K562 (cell line): ENCODE results near the gene RNPEP. TPM values are rescaled to one million over a fixed set of nuclear protein-coding genes. Genes with fewer than 3 reads are reported as not detected.

Experiments
- ATAC-seq: fragments of 200-7000 bp; cut with Tn5 transposase; 3 replicates; pipeline ENCODE4 v1.9.1; 2020; ENCODE audit warnings: moderate library complexity
- BruUV-seq: library from RNA; stranded (reverse); fragments of 400-500 nt; replicated peaks from 2 replicates; lab custom pipeline; 2021; lab: Mats Ljungman, UMichigan
- CTCF ChIA-PET: fragments of 300-600 bp; formaldehyde crosslinking; extraction: SDS; loops from one replicate; lab custom pipeline; 2021; ENCODE audit warnings: low intra/inter-chr PET ratio; lab: Yijun Ruan, JAX
- POLR2A ChIA-PET: fragments of 300-600, 350-650 bp; sonication (Branson Sonifier 250); formaldehyde crosslinking; extraction: SDS; loops from one replicate; lab custom pipeline; 2021; ENCODE audit warnings: antibody characterized with exemption, inconsistent platforms; lab: Yijun Ruan, JAX
- DNase-seq, 4 experiments: peaks; one replicate each; pipeline versions ENCODE4 v3.0.0 to v3.0.0-alpha.2; 2011 to 2018; ENCODE audit warnings: low spot score in 3 of 4, mixed read lengths in 3 of 4; ENCODE audit errors: extremely low read depth in 1 of 4
- FAIRE-seq: peaks from 2 replicates; lab custom pipeline; 2011; peaks lifted over from hg19 to GRCh38; lab: Jason Lieb, UNC
- H2AFZ ChIP-seq: 2 replicates; pipeline ENCODE4 v1.6.0; 2011; ENCODE audit warnings: low read depth, low read length, control low read depth, inconsistent platforms
- H3K27ac ChIP-seq: fragments of 200-600 bp; 3 replicates; pipeline ENCODE4 v1.8.0; 2011; ENCODE audit warnings: low read depth, mild to moderate bottlenecking, control low read depth, inconsistent platforms, low read length, moderate library complexity, mixed read lengths; ENCODE audit errors: extremely low read depth
- H3K27me3 ChIP-seq, 2 experiments: fragments of 300-600 bp in 1 of 2; 2 replicates in 1 of 2; 3 replicates in 1 of 2; pipeline versions ENCODE4 v1.6.0 to v1.8.0; 2011; ENCODE audit warnings: inconsistent platforms in 2 of 2, low read length in 2 of 2, mild to moderate bottlenecking in 1 of 2, mixed read lengths in 1 of 2, moderate library complexity in 1 of 2; ENCODE audit not compliant: control insufficient read depth in 2 of 2, insufficient read depth in 2 of 2
- H3K36me3 ChIP-seq: fragments of 300-600 bp; 3 replicates; pipeline ENCODE4 v1.8.0; 2011; ENCODE audit warnings: mild to moderate bottlenecking, low read length, inconsistent platforms; ENCODE audit not compliant: control insufficient read depth, insufficient read depth
- H3K4me1 ChIP-seq, 2 experiments: fragments of 200-600 bp in 1 of 2; replicated peaks in 1 of 2; 2 replicates in 1 of 2; 3 replicates in 1 of 2; pipeline versions ENCODE4 v1.5.1 to v1.8.0; 2011; ENCODE audit warnings: inconsistent platforms in 2 of 2, low read length in 2 of 2, mild to moderate bottlenecking in 1 of 2, mixed read lengths in 1 of 2, moderate library complexity in 1 of 2; ENCODE audit not compliant: control insufficient read depth in 2 of 2, insufficient read depth in 2 of 2
- H3K4me2 ChIP-seq: 2 replicates; pipeline ENCODE4 v1.6.1; 2011; ENCODE audit warnings: low read length, control low read depth, inconsistent platforms, mixed read lengths; ENCODE audit not compliant: insufficient read depth
- H3K4me3 ChIP-seq: fragments of 200-600 bp; sonication (generic), shearing (Covaris generic); 2 replicates; pipeline ENCODE4 v1.5.1; 2016; ENCODE audit warnings: control low read depth, inconsistent platforms
- H3K79me2 ChIP-seq: fragments of 200-600 bp; 3 replicates; pipeline ENCODE4 v1.8.0; 2011; ENCODE audit warnings: low read length, inconsistent platforms; ENCODE audit not compliant: control insufficient read depth, insufficient read depth
- H3K9ac ChIP-seq, 2 experiments: 2 replicates each; pipeline versions ENCODE4 v1.6.0 to v1.6.1; 2011; ENCODE audit warnings: low read depth in 2 of 2, low read length in 2 of 2, control low read depth in 1 of 2, inconsistent platforms in 1 of 2, mild to moderate bottlenecking in 1 of 2, mixed read lengths in 1 of 2; ENCODE audit not compliant: insufficient read depth in 1 of 2
- H3K9me1 ChIP-seq: one replicate; pipeline ENCODE4 v1.6.0; 2011; ENCODE audit warnings: inconsistent platforms, mild to moderate bottlenecking, low read length, moderate library complexity; ENCODE audit not compliant: control insufficient read depth, insufficient read depth
- H3K9me3 ChIP-seq: replicated peaks from 2 replicates; pipeline ENCODE4 v1.5.1; 2011; ENCODE audit warnings: low read depth, low read length, inconsistent platforms; ENCODE audit not compliant: control insufficient read depth, insufficient read depth
- H4K20me1 ChIP-seq: replicated peaks from 2 replicates; pipeline ENCODE4 v1.6.1; 2011; ENCODE audit warnings: low read length, inconsistent platforms, mixed read lengths; ENCODE audit not compliant: control insufficient read depth, insufficient read depth
- CBFA2T3 ChIP-seq: fragments of 450-650 bp; IDR thresholded peaks from 2 replicates; pipeline ENCODE4 v1.6.1; 2017
- CBX1 ChIP-seq: sonication (generic); IDR thresholded peaks from 2 replicates; pipeline ENCODE4 v1.6.1; 2016; ENCODE audit warnings: antibody characterized with exemption, low read depth, mild to moderate bottlenecking
- CXXC5 ChIP-seq: fragments of 250-450 bp; sonication (Bioruptor Pico); IDR thresholded peaks from 2 replicates; pipeline ENCODE4 v1.8.0; 2022; ENCODE audit warnings: inconsistent platforms, mild to moderate bottlenecking, moderate library complexity
- HOXB6 ChIP-seq: fragments of 250-450 bp; sonication (Bioruptor Pico); IDR thresholded peaks from 2 replicates; pipeline ENCODE4 v1.5.1; 2022; ENCODE audit warnings: mild to moderate bottlenecking, borderline replicate concordance
- KDM2B ChIP-seq: fragments of 250-450 bp; sonication (Bioruptor Pico); IDR thresholded peaks from 2 replicates; pipeline ENCODE4 v1.8.0; 2021; ENCODE audit warnings: mild to moderate bottlenecking, moderate library complexity
- KLF16 ChIP-seq: IDR thresholded peaks from 2 replicates; pipeline ENCODE4 v1.6.1; 2016; ENCODE audit warnings: antibody characterized with exemption
- MEIS2 ChIP-seq: fragments of 450-650 bp; IDR thresholded peaks from 2 replicates; pipeline ENCODE4 v1.6.1; 2014; ENCODE audit warnings: mild to moderate bottlenecking; ENCODE audit not compliant: partially characterized antibody
- NUFIP1 ChIP-seq: fragments of 450-650 bp; IDR thresholded peaks from 2 replicates; pipeline ENCODE4 v1.6.1; 2018; ENCODE audit not compliant: partially characterized antibody
- POLR2AphosphoS5 ChIP-seq: IDR thresholded peaks from 2 replicates; pipeline ENCODE4 v1.6.1; 2011; ENCODE audit warnings: mild to moderate bottlenecking, low read depth, low read length, moderate library complexity; ENCODE audit not compliant: control insufficient read depth, insufficient read depth
- RCOR1 ChIP-seq, 2 experiments: IDR thresholded peaks; 2 replicates each; pipeline ENCODE4 v1.6.1; 2012; ENCODE audit warnings: low read depth in 2 of 2, low read length in 2 of 2, borderline replicate concordance in 1 of 2, improper control_type of control experiment in 1 of 2
- RFX1 ChIP-seq: fragments of 450-650 bp; IDR thresholded peaks from 2 replicates; pipeline ENCODE4 v1.6.1; 2016; ENCODE audit warnings: mild to moderate bottlenecking, moderate library complexity
- SAFB2 ChIP-seq: fragments of 200-400 bp; formaldehyde crosslinking; IDR thresholded peaks from 2 replicates; pipeline ENCODE4 v1.6.1; 2018; ENCODE audit warnings: borderline replicate concordance, low read length, low read depth, moderate library complexity; ENCODE audit not compliant: severe bottlenecking
- TAL1 ChIP-seq: fragments of 450-650 bp; IDR thresholded peaks from 2 replicates; pipeline ENCODE4 v1.6.1; 2016; ENCODE audit warnings: mild to moderate bottlenecking
- ZBTB7A ChIP-seq: IDR thresholded peaks from 2 replicates; pipeline ENCODE4 v1.6.1; 2011; ENCODE audit warnings: low read depth, mild to moderate bottlenecking, low read length, moderate library complexity, borderline replicate concordance; ENCODE audit not compliant: control insufficient read depth
- ZNF232 ChIP-seq: sonication (generic); formaldehyde crosslinking; IDR thresholded peaks from 2 replicates; pipeline ENCODE4 v1.8.0; 2022; ENCODE audit warnings: mild to moderate bottlenecking, missing genetic modification reagents
- ZNF316 ChIP-seq: fragments of 450-650 bp; IDR thresholded peaks from 2 replicates; pipeline ENCODE4 v1.6.1; 2016
- WGBS: fragments of 100-300 bp; shearing (Covaris generic); methylation state at CpG from one replicate; pipeline ENCODE4 v1.1.6; 2016; ENCODE audit warnings: low coverage, mixed read lengths; ENCODE audit not compliant: insufficient coverage; ENCODE audit errors: missing lambda C conversion rate; 5-methylcytosine and 5-hydroxymethylcytosine counted together
- in situ Hi-C: fragments of 300-500 bp; cut with MboI; formaldehyde crosslinking; loops from 4 replicates; pipeline ENCODE4 v1.15.0; 2018; ENCODE audit warnings: inconsistent platforms, mixed read lengths
- intact Hi-C: fragments of 100-400 bp; cut with micrococcal nuclease; formaldehyde crosslinking; loops from 2 replicates; pipeline ENCODE4 v1.14.2; 2022
- polyA plus RNA-seq, 8 experiments: library from polyadenylated mRNA; depleted of rRNA in 4 of 8; stranded (reverse) in 5 of 8; unstranded in 3 of 8; fragments of >200 nt; fragmentation: Nextera tagmentation in 2 of 8; fragmentation: Illumina TruSeq in 1 of 8; extraction: Ambion mirVana in 2 of 8; extraction: Trizol in 1 of 8; gene quantifications; 2 replicates each; pipeline versions ENCODE4 v1.2.1 to v1.2.3, GENCODE V29; 2011 to 2014; ENCODE audit warnings: inconsistent platforms in 1 of 8, missing spikeins in 1 of 8
- total RNA-seq, 7 experiments: library from RNA; depleted of rRNA in 6 of 7; stranded (reverse); fragments of >200 nt in 6 of 7; fragmentation: Illumina TruSeq in 2 of 7; extraction: Trizol in 2 of 7; gene quantifications; 2 replicates each; pipeline versions ENCODE4 v1.2.1 to v1.2.3, GENCODE V29; 2011 to 2021; ENCODE audit warnings: low replicate concordance in 1 of 7
- TF ChIP-seq, protein P1 (sequence below), 2 experiments: fragments of 450-650 bp; IDR thresholded peaks; 2 replicates each; pipeline ENCODE4 v1.6.1; 2018; ENCODE audit warnings: mild to moderate bottlenecking in 2 of 2, low read depth in 1 of 2; ENCODE audit not compliant: partially characterized antibody in 2 of 2
- TF ChIP-seq, protein P2 (sequence below): conservative IDR thresholded peaks from 2 replicates; pipeline ENCODE4 v1.6.1; 2011; ENCODE audit warnings: low read depth, mild to moderate bottlenecking, low read length; ENCODE audit not compliant: control insufficient read depth

RNPEP gene
- total and polyA plus RNA-seq, 9 of the 15 experiments (the other 6 are each of a cell fraction or from before 2014, with no cell fraction given): 27.5 to 131 (median 63.4) TPM

DNA sequence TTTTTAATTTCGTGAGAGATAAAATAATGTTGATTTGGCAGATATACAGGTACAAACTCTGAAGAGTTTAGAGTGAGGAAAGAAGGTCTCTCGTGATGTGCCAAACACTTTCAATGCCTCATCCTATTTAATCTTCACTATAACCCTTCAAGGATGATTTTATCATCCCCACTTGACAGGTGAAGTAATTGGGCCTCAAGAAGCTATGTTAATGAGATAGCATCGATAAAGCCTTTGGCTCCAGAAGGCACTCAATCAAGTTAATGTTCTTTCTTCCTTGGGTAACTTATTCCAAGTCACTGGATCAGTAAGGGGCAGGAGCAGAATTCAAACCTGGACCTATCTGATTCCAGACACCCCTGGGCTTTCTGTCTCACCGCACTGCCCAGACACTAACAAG lies 43.3 kb upstream of the RNPEP start (continued):
- TF ChIP-seq MEIS2: peak; percentile 39
- TF ChIP-seq, protein P1, sequence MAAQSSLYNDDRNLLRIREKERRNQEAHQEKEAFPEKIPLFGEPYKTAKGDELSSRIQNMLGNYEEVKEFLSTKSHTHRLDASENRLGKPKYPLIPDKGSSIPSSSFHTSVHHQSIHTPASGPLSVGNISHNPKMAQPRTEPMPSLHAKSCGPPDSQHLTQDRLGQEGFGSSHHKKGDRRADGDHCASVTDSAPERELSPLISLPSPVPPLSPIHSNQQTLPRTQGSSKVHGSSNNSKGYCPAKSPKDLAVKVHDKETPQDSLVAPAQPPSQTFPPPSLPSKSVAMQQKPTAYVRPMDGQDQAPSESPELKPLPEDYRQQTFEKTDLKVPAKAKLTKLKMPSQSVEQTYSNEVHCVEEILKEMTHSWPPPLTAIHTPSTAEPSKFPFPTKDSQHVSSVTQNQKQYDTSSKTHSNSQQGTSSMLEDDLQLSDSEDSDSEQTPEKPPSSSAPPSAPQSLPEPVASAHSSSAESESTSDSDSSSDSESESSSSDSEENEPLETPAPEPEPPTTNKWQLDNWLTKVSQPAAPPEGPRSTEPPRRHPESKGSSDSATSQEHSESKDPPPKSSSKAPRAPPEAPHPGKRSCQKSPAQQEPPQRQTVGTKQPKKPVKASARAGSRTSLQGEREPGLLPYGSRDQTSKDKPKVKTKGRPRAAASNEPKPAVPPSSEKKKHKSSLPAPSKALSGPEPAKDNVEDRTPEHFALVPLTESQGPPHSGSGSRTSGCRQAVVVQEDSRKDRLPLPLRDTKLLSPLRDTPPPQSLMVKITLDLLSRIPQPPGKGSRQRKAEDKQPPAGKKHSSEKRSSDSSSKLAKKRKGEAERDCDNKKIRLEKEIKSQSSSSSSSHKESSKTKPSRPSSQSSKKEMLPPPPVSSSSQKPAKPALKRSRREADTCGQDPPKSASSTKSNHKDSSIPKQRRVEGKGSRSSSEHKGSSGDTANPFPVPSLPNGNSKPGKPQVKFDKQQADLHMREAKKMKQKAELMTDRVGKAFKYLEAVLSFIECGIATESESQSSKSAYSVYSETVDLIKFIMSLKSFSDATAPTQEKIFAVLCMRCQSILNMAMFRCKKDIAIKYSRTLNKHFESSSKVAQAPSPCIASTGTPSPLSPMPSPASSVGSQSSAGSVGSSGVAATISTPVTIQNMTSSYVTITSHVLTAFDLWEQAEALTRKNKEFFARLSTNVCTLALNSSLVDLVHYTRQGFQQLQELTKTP (IDR thresholded peaks at IDR 0.05; ENCODE audit: low read depth in 1 of 2, partially characterized antibody in 2 of 2): peak in 1 of 2 experiments; percentile 84

DNA sequence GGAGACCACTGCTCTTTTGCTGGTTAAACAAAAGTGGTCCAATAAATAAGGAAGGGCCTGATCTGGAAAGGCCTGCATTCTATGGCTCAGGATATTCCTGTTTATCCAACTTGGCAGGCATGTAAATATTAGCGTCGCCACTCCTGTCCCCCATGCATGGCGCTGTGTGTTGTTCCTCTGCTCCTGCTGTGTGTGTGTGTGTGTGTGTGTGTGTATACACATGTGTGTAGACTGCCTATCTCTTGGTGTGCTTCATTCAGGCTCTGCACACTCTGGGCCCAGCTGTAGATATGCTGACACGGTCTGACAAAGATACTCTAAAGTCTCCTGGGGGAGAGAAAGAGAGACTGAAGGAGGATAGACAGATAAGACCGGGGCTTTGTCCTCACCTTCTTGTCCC lies 42.9 kb upstream of the RNPEP start:
- Histone ChIP-seq H3K36me3 (no peaks in the 10 kb centered on the region), H4K20me1 (no peaks in the 10 kb centered on the region), H3K79me2 (no peaks in the 10 kb centered on the region), H3K4me3 (no peak overlapping the region), H2AFZ (peak overlapping the region; percentile 70), H3K4me1 (peaks cover 28 to 30% of the 10 kb centered on the region in 2 experiments), H3K27me3 (no peaks in the 10 kb centered on the region), H3K4me2 (peak overlapping the region; percentile 32; the same call in 1 of the 2 replicates), H3K27ac (peak overlapping the region; percentile 50; the same call in 2 of the 3 replicates), H3K9ac (peak overlapping the region in 1 of 2 experiments; percentile 33; a peak in 1 of 4 replicates), H3K9me3 (no peaks in the 10 kb centered on the region), H3K9me1 (no peaks in the 10 kb centered on the region)
- 36% methylated on average over 4 of the region's 5 CpGs for WGBS
- BruUV-seq: no TSS peak
- intact Hi-C loops: no loop called here
- FAIRE-seq (peak; percentile 60), ATAC-seq (peak; percentile 19), DNase-seq (peak in 2 of 4 experiments; percentile 28 to 72)
- CTCF ChIA-PET: no interaction called here
- POLR2A ChIA-PET: interaction anchor here (2.0 kb wide), 1 partner anchor 13 kb away, joined by 5 read pairs; no protein-coding TSS in a partner anchor
- in situ Hi-C loops: no loop called here
- TF ChIP-seq RFX1 (no peak), ZBTB7A (no peak), KLF16 (no peak), CBX1 (no peak), SAFB2 (no peak), CXXC5 (no peak), CBFA2T3 (peak; percentile 77), ZNF232 (no peak), KDM2B (CRISPR knock-in tag) (no peak), RCOR1 (IDR thresholded peaks at IDR 0.05; ENCODE audit: borderline replicate concordance in 1 of 2, low read depth in 2 of 2, low read length in 2 of 2) (0 out of 4 replicates have a peak, but pooled peaks of 1 of the 2 experiments have one; percentile 4), NUFIP1 (no peak), HOXB6 (CRISPR knock-in tag) (no peak), POLR2AphosphoS5 (0 out of 2 replicates have a peak, but pooled peaks have one; percentile 37), TAL1 (peak; percentile 22; the same call in 1 of the 2 replicates), ZNF316 (peak; percentile 87)
- TF ChIP-seq, protein P2, sequence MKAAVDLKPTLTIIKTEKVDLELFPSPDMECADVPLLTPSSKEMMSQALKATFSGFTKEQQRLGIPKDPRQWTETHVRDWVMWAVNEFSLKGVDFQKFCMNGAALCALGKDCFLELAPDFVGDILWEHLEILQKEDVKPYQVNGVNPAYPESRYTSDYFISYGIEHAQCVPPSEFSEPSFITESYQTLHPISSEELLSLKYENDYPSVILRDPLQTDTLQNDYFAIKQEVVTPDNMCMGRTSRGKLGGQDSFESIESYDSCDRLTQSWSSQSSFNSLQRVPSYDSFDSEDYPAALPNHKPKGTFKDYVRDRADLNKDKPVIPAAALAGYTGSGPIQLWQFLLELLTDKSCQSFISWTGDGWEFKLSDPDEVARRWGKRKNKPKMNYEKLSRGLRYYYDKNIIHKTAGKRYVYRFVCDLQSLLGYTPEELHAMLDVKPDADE: no peak
